ENCODE results near the gene AZGP1. TPM values are rescaled to one million over a fixed set of nuclear protein-coding genes. Genes with fewer than 3 reads are reported as not detected.

The AZGP1 gene
- total RNA-seq, 1 donor from 2014 or later: 85.5 TPM

- H3K4me1 ChIP-seq: peaks cover 54% of the 10 kb centered on the region
- peak; percentile 92 for DNase-seq
- no peaks in the 10 kb centered on the region for H3K9me3 ChIP-seq (replicated peaks)
- H3K4me3 ChIP-seq: peak within 1 kb of the TSS; percentile 97
- TF ChIP-seq CTCF (IDR thresholded peaks at IDR 0.05; ENCODE audit: borderline replicate concordance): peak; percentile 46
- H3K27me3 ChIP-seq (ENCODE audit: low read depth): no peaks in the 10 kb centered on the region
- H3K27ac ChIP-seq (replicated peaks): peak within 1 kb of the TSS; percentile 94
- peaks cover 36% of the 10 kb centered on the region for H3K36me3 ChIP-seq
- intact Hi-C loops (cut with micrococcal nuclease): no loop called here
Measured at GRCh38 chr7:99918959-99919813, 56.6 kb downstream of the AZGP1 start, which contains the start of gene TRIM4. Gene TRIM4, minus strand, starts transcription at chr7:99919530. Its CDS starts 129 bp downstream, at chr7:99919401.

Other genes with a start within 250 kb of the AZGP1 start
- gene CYP3A7, start 240.8 kb downstream of the AZGP1 start, total RNA-seq: not detected
- not detected for gene CYP3A4, start 191.8 kb downstream of the AZGP1 start, total RNA-seq
- gene CYP3A43, start 148.0 kb downstream of the AZGP1 start, total RNA-seq: not detected
- gene OR2AE1, start 99.0 kb downstream of the AZGP1 start, total RNA-seq: not detected
- gene TRIM4, start 56.5 kb downstream of the AZGP1 start, total RNA-seq: 7.1 TPM
- 0.27 TPM for gene GJC3, start 46.4 kb downstream of the AZGP1 start, total RNA-seq
- 37.1 TPM for gene ZKSCAN1, start 39.6 kb upstream of the AZGP1 start, total RNA-seq
- 6.4 TPM for gene ZSCAN21, start 73.7 kb upstream of the AZGP1 start, total RNA-seq
- 12.9 TPM for gene ZNF3, start 105.7 kb upstream of the AZGP1 start, total RNA-seq
- 114 TPM for gene COPS6, start 112.9 kb upstream of the AZGP1 start, total RNA-seq
- 21.1 TPM for gene MCM7, start 125.4 kb upstream of the AZGP1 start, total RNA-seq
- gene AP4M1, start 125.6 kb upstream of the AZGP1 start, total RNA-seq: 11.8 TPM
- gene TAF6, start 143.3 kb upstream of the AZGP1 start, total RNA-seq: 34.1 TPM
- 8.5 TPM for gene CNPY4, start 143.6 kb upstream of the AZGP1 start, total RNA-seq
- 2.0 TPM for gene MBLAC1, start 150.9 kb upstream of the AZGP1 start, total RNA-seq
- gene LAMTOR4, start 172.9 kb upstream of the AZGP1 start, total RNA-seq: 100 TPM
- gene TRAPPC14, start 182.7 kb upstream of the AZGP1 start, total RNA-seq: 7.1 TPM
- gene GAL3ST4, start 192.6 kb upstream of the AZGP1 start, total RNA-seq: 1.5 TPM
- 0.25 TPM for gene GPC2, start 201.3 kb upstream of the AZGP1 start, total RNA-seq
- gene STAG3, start 201.9 kb upstream of the AZGP1 start, total RNA-seq: 0.74 TPM
- gene PVRIG, start 243.9 kb upstream of the AZGP1 start, total RNA-seq: not detected